HG02943 (cell line): ENCODE measurements around the gene DBX2.
"Not testable (repeated sequence)": the region's sequence is repeated elsewhere in the genome, so short reads cannot be mapped to it uniquely, and the experiment has no call there.

Experiments
- ATAC-seq: cut with Tn5 transposase; IDR thresholded peaks from one replicate; pipeline ENCODE4 v1.9.1; 2021; ENCODE audit warnings: mild to moderate bottlenecking, low read depth, moderate library complexity; ENCODE audit not compliant: unreplicated experiment

Gene DBX2

DNA sequence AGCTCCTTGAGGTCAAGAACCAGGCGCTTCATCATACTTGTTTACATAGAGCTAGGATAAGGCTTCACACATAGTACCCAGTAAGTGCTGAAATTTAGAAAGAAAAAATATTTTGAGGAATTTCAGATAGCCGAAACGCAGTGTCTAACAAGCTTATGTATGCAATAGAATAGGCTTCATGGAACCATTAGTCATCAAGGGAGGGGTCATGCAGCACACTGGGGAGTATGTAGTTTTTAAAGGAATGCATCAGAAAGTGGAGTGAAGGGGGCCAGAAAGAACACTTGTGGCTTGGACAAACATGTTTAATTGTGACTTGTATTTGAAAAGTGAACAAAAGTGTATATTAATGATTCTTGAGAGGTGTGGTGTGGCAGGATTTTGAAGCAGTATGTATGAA is 38.1 kb downstream of the DBX2 start:
- no peak for ATAC-seq

DNA sequence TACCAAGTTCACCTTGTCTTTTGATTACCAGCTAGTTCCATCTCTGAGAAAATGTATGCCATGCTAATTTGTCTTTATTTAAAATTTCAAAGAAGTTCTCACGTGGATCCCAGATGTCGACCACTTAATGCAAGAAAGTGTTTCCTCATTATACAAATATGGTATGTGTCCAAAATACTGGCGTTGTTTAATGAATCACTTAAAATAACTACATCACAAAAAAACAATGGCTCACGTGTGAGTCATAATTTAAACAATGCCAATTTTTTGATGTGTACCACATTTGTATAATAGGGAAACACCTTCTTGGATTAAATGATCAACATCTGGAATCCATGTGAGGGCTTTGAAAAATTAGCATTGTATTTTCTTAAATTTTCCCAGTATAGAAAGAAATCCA is 40.8 kb downstream of the DBX2 start:
- ATAC-seq: no peak

DNA sequence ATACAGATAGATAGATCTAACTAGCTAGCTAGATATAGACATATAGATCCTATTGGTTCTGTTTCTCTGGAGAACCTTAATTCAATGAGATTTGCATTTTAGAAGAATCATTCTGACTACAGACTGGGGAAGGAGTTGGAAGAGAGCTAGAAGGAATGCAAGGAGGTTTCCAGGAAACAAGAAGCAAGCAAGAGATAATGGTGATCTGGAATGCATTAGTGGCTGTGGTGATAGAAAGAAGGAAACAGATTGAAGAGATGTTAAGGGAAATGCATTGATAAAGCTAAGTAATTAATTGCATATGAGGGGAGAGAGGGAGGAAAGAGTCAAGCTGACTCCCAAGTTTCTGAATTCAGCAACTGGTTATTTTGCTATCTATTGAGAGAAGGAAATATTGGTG is 42.7 kb downstream of the DBX2 start:
- ATAC-seq: no peak

DNA sequence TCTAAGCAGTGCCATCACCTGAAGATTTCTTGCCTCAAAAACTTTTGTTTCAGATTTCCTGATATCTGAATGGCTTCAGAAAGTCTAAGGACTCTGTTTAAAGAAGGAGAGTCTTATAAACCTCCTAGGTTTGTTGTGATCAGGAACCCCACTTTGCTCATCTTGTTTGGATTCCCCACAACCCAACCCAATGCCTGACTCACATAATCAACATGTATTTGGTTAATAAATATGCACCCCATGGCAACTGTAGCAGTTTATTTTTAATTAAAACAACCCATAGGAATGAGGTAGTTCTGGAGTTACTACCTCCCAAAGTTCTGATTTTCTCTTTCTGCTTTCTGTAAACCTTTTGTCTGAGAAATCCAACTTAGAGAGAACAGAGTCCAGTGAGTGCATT is 51.5 kb downstream of the DBX2 start:
- no peak for ATAC-seq

DNA sequence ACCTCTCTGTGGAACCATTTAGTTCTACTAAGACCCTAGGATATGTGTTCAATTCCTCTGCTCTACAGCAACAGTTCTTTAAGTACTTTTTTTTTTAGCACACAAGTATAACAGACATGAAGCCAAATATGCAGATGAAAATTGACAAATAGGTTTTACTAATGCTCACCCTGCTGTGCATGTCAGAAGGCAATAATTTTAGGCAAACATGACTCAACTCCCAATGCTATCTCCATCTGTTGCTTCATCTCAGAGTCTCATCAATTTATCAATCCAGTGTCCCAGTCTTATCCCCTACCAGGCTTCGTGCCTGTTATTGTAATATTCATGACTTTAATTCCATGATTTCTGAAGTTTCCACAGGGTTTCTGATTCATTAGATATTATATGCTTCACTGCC is 57.7 kb downstream of the DBX2 start:
- no peak for ATAC-seq

DNA sequence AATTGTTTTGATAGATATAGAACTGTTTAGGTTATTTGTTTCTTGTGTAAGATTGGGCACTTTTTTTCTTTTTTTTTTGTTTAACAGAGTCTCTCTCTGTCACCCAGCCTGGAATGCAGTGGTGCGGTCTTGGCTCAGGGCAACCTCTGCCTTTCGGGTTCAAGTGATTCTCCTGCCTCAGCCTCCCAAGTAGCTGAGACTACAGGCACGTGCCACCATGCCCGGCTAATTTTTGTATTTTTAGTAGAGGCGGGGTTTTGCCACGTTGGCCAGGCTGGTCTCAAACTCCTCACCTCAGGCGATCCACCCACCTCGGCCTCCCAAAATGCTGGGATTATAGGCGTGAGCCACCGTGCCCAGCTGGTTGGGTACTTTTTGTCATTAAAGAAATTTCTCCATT is 66.0 kb downstream of the DBX2 start:
- not testable (repeated sequence) for ATAC-seq

DNA sequence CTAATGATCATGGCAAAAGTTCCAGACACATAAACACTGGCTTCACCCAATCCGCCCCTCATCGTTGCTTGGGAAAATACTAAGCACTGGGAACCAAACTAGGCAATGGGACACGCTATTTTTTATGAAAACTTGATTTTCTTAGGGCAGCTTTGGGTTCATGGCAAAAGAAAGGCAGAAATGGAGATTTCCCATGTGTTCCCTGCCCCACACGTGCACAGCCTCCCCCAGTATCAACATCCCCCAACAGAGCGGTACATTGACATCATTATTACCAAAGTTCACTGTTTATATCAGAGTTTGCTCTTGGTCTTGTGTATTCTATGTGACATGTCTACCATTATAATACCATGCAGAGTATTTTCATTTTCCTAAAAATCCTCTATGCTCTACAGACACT is 71.0 kb downstream of the DBX2 start:
- ATAC-seq: no peak

DNA sequence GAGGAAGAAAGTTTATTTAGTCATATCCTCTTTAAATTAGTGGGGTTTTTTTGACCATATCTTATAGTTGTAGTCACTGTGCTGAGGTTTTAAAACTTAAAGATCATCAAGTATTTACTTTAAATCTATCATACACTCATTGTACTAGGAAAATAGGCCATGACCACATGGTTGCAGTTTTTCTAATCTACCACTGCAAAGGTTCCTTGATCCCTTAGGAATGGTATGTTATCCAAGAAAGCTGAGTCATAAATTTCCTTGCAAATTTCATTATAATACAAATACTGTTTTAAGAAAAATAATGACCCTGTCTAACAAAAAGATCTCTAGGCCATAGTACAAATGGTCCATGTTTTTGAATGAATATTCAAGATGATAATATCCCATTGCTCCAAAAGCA is 74.7 kb downstream of the DBX2 start:
- ATAC-seq: no peak

DNA sequence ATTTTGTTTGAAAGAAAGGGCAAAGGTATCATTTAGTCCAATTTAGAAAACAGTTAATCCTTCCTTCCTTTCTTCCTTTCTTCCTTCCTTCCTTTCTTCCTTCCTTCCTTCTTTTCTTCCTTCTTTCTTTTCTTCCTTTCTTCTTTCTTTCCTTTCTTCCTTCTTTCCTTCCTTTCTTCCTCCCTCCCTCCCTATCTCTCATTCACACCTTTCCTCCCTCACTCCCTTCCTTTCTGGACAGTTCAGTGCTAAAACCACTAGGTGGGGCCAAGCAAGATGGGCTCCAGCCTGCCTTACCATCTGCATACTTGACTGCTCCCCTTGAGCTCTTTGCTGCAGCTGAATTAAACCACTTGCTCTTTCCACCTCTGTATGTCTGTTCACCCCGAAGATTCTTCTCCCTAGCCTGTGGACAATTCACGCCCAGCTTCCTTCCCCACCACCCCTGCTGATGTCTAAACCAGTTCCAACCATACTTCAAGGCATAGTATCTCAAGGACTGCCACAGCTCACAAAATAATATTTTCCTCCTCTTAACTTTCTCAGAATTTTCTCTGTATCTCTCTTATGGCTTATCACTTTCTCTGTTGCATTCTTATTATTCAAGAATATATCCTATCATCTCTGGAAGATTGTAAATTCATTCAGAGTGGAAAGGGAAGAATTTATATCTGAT is 78.0 kb downstream of the DBX2 start:
- ATAC-seq: peak; percentile 69

DNA sequence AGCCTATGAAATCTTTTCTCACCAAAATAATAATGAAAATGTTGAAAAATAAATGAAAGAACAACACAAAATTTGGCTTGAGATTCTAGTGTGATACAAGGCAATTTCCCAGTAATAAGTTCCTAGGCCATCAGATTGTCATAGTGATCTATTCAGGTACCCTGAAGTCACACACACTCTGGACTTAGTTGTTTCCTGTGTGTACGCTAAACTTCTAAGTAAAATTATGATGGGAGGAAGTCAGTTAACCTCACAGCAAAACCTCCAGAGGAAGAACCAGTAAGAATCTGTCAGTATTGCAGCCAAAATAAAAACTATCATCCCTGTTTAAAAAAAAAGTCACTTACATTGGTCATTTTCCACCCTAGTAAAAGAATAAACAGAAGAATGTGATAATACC is 81.9 kb downstream of the DBX2 start:
- no peak for ATAC-seq
